Mucosa of gallbladder (tissue), 1 donor: ENCODE results near the gene SULT1C2. TPM values are rescaled to one million over a fixed set of nuclear protein-coding genes. Genes with fewer than 3 reads are reported as not detected.
"Not testable (repeated sequence)": the region's sequence is repeated elsewhere in the genome, so short reads cannot be mapped to it uniquely, and the experiment has no call there.

Experiments used
- DNase-seq: peaks from one replicate; pipeline ENCODE4 v3.0.0-alpha.2; 2020; ENCODE audit warnings: low spot score
- total RNA-seq: library from RNA; stranded (reverse); gene quantifications from one replicate; pipeline ENCODE4 v1.2.1, GENCODE V29; 2021
- donor health status: DM: no; HTN: no; CAD: no.

The SULT1C2 gene
- total RNA-seq, 1 donor from 2014 or later = 154 TPM

DNA sequence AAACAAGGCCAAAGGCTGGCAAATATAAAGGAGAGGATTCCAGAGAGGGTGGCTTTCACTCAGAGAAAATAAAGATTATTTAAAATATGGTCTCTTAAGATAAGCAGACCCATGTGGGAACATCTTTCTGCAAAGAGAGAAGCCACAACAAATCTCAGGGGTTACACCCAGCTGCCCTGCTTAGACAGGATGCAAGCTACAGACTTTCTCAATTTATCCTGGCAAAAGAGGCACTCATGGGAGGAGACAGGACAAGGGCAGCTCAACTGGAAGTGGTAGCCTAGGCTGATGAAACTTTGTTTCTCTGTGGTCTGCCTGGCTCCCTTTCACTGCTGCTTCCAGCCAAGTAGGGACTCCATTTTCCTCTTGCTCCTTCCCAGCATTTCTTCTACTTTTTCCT is 63.2 kb downstream of the SULT1C2 start:
- no peak for DNase-seq

DNA sequence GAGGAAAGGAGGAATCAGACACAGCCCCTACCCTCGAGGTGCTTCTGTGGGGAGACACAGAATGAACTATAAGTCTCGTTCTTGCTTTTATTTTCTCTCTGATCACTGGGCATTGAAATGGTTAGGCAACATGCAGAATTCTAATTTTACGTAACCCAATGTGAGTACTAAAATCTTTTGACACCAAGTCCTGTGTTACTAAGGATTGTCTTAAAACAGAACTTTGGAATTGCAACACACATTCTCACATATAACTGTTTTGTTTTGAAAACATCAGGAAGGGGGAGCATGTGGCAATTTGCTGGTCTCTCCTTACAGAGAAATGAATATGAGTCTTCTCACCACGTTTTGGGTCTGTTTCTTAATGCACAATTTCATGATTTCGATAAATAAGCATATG is 65.4 kb downstream of the SULT1C2 start:
- DNase-seq = no peak

DNA sequence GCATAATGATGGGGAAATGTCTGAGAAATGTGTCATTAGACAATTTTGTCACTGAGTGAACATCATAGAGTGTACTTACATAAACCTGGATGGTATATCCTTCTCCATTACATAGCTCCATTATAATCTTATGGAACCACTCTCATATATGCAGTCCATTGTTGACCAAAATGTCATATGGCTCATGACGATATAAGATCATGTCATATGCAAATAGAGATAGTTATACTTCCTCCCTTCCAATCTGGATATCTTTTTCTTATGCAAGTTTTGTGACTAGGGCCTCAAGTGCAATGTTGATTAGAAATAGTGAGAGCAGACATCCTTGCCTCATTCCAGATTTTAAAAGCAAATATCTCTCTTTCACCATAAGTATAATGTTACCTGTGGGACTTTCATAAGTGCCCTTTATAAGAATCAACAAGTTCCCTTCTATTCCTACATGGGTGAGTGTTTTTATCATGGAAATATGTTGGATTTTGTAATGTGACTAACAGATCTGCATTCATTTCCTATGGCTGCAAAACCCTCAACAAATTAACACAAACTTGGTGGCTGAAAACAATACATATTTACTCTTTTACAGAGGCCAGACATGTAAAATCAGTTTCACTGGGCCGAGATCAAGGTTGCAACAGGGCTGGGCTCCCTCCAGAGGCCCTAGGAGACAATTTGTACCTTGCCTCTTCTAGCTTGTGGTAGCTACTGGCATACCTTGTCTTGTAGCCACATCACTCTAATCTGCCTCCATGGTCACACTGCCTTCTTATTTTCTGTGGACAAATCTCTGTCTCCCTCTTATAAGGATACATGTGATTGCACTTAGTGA is 67.4 kb downstream of the SULT1C2 start:
- DNase-seq = no peak

DNA sequence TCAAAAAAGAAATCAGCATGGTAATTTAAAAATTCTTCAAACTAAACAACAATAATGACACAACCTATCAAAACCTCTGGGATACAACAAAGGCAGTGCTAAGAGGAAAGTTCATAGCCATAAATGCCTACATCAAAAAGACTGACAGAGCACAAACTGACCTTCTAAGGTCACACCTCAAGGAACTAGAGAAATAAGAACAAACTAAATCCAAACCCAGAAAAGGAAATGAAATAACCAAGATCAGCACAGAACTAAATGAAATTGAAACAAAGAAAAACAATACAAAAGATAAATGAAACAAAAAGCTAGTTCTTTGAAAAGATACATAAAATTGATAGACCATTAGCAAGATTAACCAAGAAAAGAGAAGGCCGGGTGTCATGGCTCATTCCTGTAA is 70.6 kb downstream of the SULT1C2 start:
- not testable (repeated sequence) for DNase-seq

Other genes with a start within 250 kb of the SULT1C2 start
- gene SULT1C3, start 48.9 kb upstream of the SULT1C2 start, total RNA-seq = 0.23 TPM
- gene SULT1C4, start 89.1 kb downstream of the SULT1C2 start, total RNA-seq = 117 TPM
- gene GCC2, start 160.3 kb downstream of the SULT1C2 start, total RNA-seq = 85.7 TPM
- gene LIMS1, start 245.6 kb downstream of the SULT1C2 start, total RNA-seq = 64.1 TPM